Measurements from ENCODE around the gene MATN1. TPM values are rescaled to one million over a fixed set of nuclear protein-coding genes. Genes with fewer than 3 reads are reported as not detected.

The MATN1 gene
- polyA plus RNA-seq, 3 donors, result 0.07 TPM; not detected in 2

DNA sequence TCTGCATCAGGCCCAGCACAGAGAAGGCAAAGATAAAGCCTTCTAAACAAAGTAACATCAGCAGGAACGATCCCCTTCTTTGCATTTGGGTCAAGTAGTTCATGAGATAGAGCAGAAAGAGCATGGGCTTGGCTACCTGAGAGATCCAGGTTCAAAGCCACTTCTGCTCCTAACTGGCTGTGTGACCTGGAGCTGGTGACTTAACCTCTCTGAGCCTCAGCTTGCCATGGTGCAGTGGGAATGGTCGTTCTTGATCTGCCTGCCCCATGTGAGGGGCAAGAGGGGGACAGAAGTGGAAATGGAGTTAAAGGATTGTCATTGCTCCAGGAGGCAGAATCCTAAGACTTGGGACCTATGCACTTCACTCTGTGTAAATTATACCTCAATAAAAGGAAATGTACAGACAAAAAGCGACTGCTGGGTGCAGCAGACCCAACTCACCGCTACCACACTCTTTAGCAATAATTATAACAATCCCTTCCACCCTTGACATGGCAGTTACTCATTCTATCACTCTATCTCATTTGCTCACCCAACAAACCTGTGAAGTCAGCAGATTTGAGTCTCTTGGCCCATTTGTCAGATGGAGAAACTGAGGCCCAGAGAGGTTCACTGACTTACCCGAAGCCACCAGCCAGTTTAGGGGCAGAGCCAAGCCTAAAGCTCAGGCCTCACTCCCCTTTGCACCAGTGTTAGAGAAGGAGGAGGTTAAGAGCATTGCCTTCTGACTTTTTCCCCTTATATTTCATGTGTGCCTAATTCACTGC lies 1.5 kb upstream of the MATN1 start:
- no peak overlapping the region for H3K27ac Mint-ChIP-seq

DNA sequence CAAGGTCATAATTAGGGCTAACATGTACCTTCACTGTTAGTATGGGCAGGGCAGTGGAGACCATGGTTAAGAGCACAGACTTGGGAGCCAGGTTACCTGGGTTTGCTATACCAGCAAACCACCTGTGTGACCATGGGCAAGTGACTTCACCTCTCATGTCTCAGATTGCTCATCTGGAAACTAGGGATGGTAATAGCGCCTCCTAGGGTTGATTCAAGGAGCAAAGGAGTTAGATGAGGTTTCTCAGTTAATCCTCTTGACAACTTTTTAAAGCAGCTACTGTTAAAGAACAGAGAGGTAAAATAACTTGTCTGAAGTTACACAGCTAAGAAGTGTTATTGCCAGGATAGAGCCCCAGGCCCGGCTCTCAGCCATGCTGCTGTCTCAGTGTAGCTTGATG lies 790 bp upstream of the MATN1 start:
- Histone ChIP-seq H3K36me3 (replicated peaks in 1 of 2; ENCODE audit: control insufficient read depth in 1 of 2, insufficient read depth in 2 of 2, low read length in 2 of 2) (no peaks in the 10 kb centered on the region), H2AFZ (ENCODE audit: insufficient read depth, low read depth, low read length, poor library complexity, severe bottlenecking) (no peak overlapping the region), H3K4me1 (ENCODE audit: control insufficient read depth in 1 of 2, insufficient read depth in 2 of 2, low read length in 2 of 2) (peaks cover 20 to 24% of the 10 kb centered on the region in 2 donors), H4K20me1 (ENCODE audit: insufficient read depth, low read length) (peaks cover 31% of the 10 kb centered on the region), H3K9me3 (replicated peaks in 1 of 2; ENCODE audit: control insufficient read depth in 1 of 2, insufficient read depth in 1 of 2, low read length in 2 of 2) (no peaks in the 10 kb centered on the region), H3K27ac (ENCODE audit: low read depth in 1 of 2, low read length in 2 of 2) (no peak overlapping the region), H3K9ac (ENCODE audit: insufficient read depth, low read length, poor library complexity, severe bottlenecking) (no peak overlapping the region), H3K4me3 (replicated peaks in 1 of 3; ENCODE audit: low read depth in 2 of 3, low read length in 3 of 3) (no peak overlapping the region), H3K79me2 (ENCODE audit: insufficient read depth, low read length) (no peaks in the 10 kb centered on the region), H3K4me2 (replicated peaks; ENCODE audit: extremely low read depth, low read length, poor library complexity, severe bottlenecking) (no peak overlapping the region), H3K27me3 (ENCODE audit: control insufficient read depth in 2 of 2, insufficient read depth in 2 of 2, low read length in 2 of 2) (no peaks in the 10 kb centered on the region)
- DNase-seq, result no peak
- H3K36me3 Mint-ChIP-seq, result peaks cover 7 to 10% of the 10 kb centered on the region in 2 donors
- H3K4me3 Mint-ChIP-seq, result no peak overlapping the region
- peaks cover 21% of the 10 kb centered on the region for H3K4me1 Mint-ChIP-seq
- H3K27me3 Mint-ChIP-seq (ENCODE audit: low read depth in 3 of 3), result peaks cover 0 to 2% (median 2%) of the 10 kb centered on the region in 3 donors
- TF ChIP-seq, protein P1, sequence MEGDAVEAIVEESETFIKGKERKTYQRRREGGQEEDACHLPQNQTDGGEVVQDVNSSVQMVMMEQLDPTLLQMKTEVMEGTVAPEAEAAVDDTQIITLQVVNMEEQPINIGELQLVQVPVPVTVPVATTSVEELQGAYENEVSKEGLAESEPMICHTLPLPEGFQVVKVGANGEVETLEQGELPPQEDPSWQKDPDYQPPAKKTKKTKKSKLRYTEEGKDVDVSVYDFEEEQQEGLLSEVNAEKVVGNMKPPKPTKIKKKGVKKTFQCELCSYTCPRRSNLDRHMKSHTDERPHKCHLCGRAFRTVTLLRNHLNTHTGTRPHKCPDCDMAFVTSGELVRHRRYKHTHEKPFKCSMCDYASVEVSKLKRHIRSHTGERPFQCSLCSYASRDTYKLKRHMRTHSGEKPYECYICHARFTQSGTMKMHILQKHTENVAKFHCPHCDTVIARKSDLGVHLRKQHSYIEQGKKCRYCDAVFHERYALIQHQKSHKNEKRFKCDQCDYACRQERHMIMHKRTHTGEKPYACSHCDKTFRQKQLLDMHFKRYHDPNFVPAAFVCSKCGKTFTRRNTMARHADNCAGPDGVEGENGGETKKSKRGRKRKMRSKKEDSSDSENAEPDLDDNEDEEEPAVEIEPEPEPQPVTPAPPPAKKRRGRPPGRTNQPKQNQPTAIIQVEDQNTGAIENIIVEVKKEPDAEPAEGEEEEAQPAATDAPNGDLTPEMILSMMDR (IDR thresholded peaks at IDR 0.05), result peak; percentile 30
- peak overlapping the region in 2 of 7 donors; percentile 62 to 72 for H3K27ac Mint-ChIP-seq
- no peaks in the 10 kb centered on the region for H3K9me3 Mint-ChIP-seq
- WGBS (ENCODE audit: insufficient coverage), result 71% methylated on average over 1 of the region's 2 CpGs
- intact Hi-C loops (cut with micrococcal nuclease), result loop anchor here in 1 of 2 donors (5.0 kb wide), 2 partner anchors 53 to 203 kb away; no protein-coding TSS in a partner anchor

More for the DNA sequence above, 1.5 kb upstream of the MATN1 start:
- H3K9me3 ChIP-seq (replicated peaks in 1 of 2; ENCODE audit: control insufficient read depth in 1 of 2, insufficient read depth in 1 of 2, low read length in 2 of 2), result no peaks in the 10 kb centered on the region
- H3K79me2 ChIP-seq (ENCODE audit: insufficient read depth, low read length), result no peaks in the 10 kb centered on the region
- Mint-ChIP-seq H3K36me3 (peaks cover 7 to 10% of the 10 kb centered on the region in 2 donors), H3K27me3 (ENCODE audit: low read depth in 3 of 3) (peaks cover 0 to 2% (median 2%) of the 10 kb centered on the region in 3 donors), H3K4me3 (no peak overlapping the region), H3K9me3 (no peaks in the 10 kb centered on the region), H3K4me1 (peaks cover 15% of the 10 kb centered on the region)
- H3K9ac ChIP-seq (ENCODE audit: insufficient read depth, low read length, poor library complexity, severe bottlenecking), result no peak overlapping the region
- DNase-seq, result no peak
- H3K27ac ChIP-seq (ENCODE audit: low read depth in 1 of 2, low read length in 2 of 2), result no peak overlapping the region
- H4K20me1 ChIP-seq (ENCODE audit: insufficient read depth, low read length), result peaks cover 28% of the 10 kb centered on the region
- H2AFZ ChIP-seq (ENCODE audit: insufficient read depth, low read depth, low read length, poor library complexity, severe bottlenecking), result no peak overlapping the region
- TF ChIP-seq, protein P1 (IDR thresholded peaks at IDR 0.05), result no peak
- no peak overlapping the region for H3K4me2 ChIP-seq (replicated peaks; ENCODE audit: extremely low read depth, low read length, poor library complexity, severe bottlenecking)
- H3K4me1 ChIP-seq (ENCODE audit: control insufficient read depth in 1 of 2, insufficient read depth in 2 of 2, low read length in 2 of 2), result peaks cover 14 to 19% of the 10 kb centered on the region in 2 donors
- 61% methylated on average over 2 of the region's 5 CpGs for WGBS (ENCODE audit: insufficient coverage)
- intact Hi-C loops (cut with micrococcal nuclease), result loop anchor here in 1 of 2 donors (5.0 kb wide), 2 partner anchors 52 to 202 kb away; no protein-coding TSS in a partner anchor
- H3K4me3 ChIP-seq (replicated peaks in 1 of 3; ENCODE audit: low read depth in 2 of 3, low read length in 3 of 3), result no peak overlapping the region
- H3K27me3 ChIP-seq (ENCODE audit: control insufficient read depth in 2 of 2, insufficient read depth in 2 of 2, low read length in 2 of 2), result no peaks in the 10 kb centered on the region
- no peaks in the 10 kb centered on the region for H3K36me3 ChIP-seq (replicated peaks in 1 of 2; ENCODE audit: control insufficient read depth in 1 of 2, insufficient read depth in 2 of 2, low read length in 2 of 2)

Measured in CD14-positive monocyte (primary cell).